ENCODE data around the gene TOMM6.

DNA sequence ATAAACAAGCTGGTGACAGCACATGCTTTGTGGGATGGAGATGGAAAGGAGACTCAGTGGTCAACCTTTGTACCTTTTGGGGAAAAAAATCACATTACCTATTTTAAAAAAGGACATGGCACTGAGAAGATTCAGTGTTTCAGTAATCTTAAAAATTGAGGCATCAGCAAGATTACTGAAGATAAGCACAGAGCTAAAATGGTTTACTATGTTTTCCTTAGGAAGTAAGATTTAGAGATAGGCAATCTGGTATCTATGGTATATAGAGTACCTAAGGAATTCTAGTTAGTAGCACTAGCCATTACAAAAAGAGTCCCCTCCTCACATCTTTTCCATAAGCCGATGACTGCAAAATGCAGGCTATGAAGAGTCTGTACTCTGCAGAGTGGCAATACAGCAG lies 35.7 kb downstream of the TOMM6 start:
- no peak for TF ChIP-seq OSR1 (CRISPR knock-in tag; IDR thresholded peaks at IDR 0.05)
- TF ChIP-seq TOX (CRISPR knock-in tag; IDR thresholded peaks at IDR 0.05; ENCODE audit: borderline replicate concordance) = no peak
- no peak for TF ChIP-seq CREB5 (CRISPR knock-in tag; IDR thresholded peaks at IDR 0.05; ENCODE audit: low read depth)
- no peak for TF ChIP-seq RARB (CRISPR knock-in tag; IDR thresholded peaks at IDR 0.05)
- TF ChIP-seq SNAI2 (CRISPR knock-in tag; IDR thresholded peaks at IDR 0.05) = no peak
- no peak for TF ChIP-seq ZNF8 (CRISPR knock-in tag; IDR thresholded peaks at IDR 0.05)
- no peak for TF ChIP-seq GLIS3 (CRISPR knock-in tag; IDR thresholded peaks at IDR 0.05)
- TF ChIP-seq, protein P1, sequence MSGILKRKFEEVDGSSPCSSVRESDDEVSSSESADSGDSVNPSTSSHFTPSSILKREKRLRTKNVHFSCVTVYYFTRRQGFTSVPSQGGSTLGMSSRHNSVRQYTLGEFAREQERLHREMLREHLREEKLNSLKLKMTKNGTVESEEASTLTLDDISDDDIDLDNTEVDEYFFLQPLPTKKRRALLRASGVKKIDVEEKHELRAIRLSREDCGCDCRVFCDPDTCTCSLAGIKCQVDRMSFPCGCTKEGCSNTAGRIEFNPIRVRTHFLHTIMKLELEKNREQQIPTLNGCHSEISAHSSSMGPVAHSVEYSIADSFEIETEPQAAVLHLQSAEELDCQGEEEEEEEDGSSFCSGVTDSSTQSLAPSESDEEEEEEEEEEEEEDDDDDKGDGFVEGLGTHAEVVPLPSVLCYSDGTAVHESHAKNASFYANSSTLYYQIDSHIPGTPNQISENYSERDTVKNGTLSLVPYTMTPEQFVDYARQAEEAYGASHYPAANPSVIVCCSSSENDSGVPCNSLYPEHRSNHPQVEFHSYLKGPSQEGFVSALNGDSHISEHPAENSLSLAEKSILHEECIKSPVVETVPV (CRISPR knock-in tag; IDR thresholded peaks at IDR 0.05) = no peak
- TF ChIP-seq PATZ1 (CRISPR knock-in tag; IDR thresholded peaks at IDR 0.05; ENCODE audit: borderline replicate concordance) = no peak
- no peak for TF ChIP-seq ESRRG (CRISPR knock-in tag; IDR thresholded peaks at IDR 0.05)
- no peak for TF ChIP-seq ZC3H10 (CRISPR knock-in tag; IDR thresholded peaks at IDR 0.05)
- TF ChIP-seq ARNTL (CRISPR knock-in tag; IDR thresholded peaks at IDR 0.05; ENCODE audit: borderline replicate concordance, low read depth) = no peak

All from SK-N-SH treated with all-trans-retinoic acid at 6 μM for 48 hours (cell line).